MCF 10A (cell line): ENCODE results near the gene DCLK1. TPM values are rescaled to one million over a fixed set of nuclear protein-coding genes. Genes with fewer than 3 reads are reported as not detected.

ENCODE experiments used
- BruUV-seq: library from RNA; stranded (reverse); fragments of 400-500 nt; replicated peaks from 2 replicates; lab custom pipeline; 2021; lab: Mats Ljungman, UMichigan
- CTCF ChIA-PET: fragments of 300-600 bp; sonication (Branson Sonifier 250); formaldehyde crosslinking; extraction: SDS; loops from one replicate; lab custom pipeline; 2021; ENCODE audit warnings: antibody characterized with exemption, inconsistent platforms; lab: Yijun Ruan, JAX
- POLR2A ChIA-PET: fragments of 300-600, 350-650 bp; sonication (Branson Sonifier 250); formaldehyde crosslinking; extraction: SDS; loops from one replicate; lab custom pipeline; 2020; ENCODE audit warnings: antibody characterized with exemption, inconsistent platforms; lab: Yijun Ruan, JAX
- DNase-seq: peaks from one replicate; pipeline ENCODE4 v3.0.0-alpha.2; 2018; ENCODE audit not compliant: unreplicated experiment
- H3K27ac Mint-ChIP-seq: one replicate; pipeline ENCODE4 v1.8.0; 2022; ENCODE audit warnings: mild to moderate bottlenecking, low read depth, mixed read lengths; ENCODE audit not compliant: unreplicated experiment
- H3K27me3 Mint-ChIP-seq: one replicate; pipeline ENCODE4 v1.8.0; 2022; ENCODE audit warnings: mixed read lengths; ENCODE audit not compliant: insufficient read depth, unreplicated experiment
- H3K36me3 Mint-ChIP-seq: one replicate; pipeline ENCODE4 v1.8.0; 2022; ENCODE audit warnings: mild to moderate bottlenecking, moderate library complexity, mixed read lengths; ENCODE audit not compliant: insufficient read depth, unreplicated experiment
- H3K4me1 Mint-ChIP-seq: one replicate; pipeline ENCODE4 v1.8.0; 2022; ENCODE audit warnings: mixed read lengths; ENCODE audit not compliant: insufficient read depth, unreplicated experiment
- H3K4me3 Mint-ChIP-seq: one replicate; pipeline ENCODE4 v1.8.0; 2022; ENCODE audit warnings: mild to moderate bottlenecking, moderate library complexity, mixed read lengths; ENCODE audit not compliant: unreplicated experiment
- H3K9me3 Mint-ChIP-seq: one replicate; pipeline ENCODE4 v1.8.0; 2022; ENCODE audit warnings: mixed read lengths; ENCODE audit not compliant: unreplicated experiment
- CTCF ChIP-seq: fragments of 200-600 bp; IDR thresholded peaks from one replicate; pipeline ENCODE4 v1.8.0; 2022; ENCODE audit warnings: antibody characterized with exemption, mild to moderate bottlenecking; ENCODE audit not compliant: unreplicated experiment
- intact Hi-C: fragments of 100-400 bp; cut with micrococcal nuclease; formaldehyde crosslinking; loops from 2 replicates; pipeline ENCODE4 v1.14.1; 2022
- total RNA-seq: library from RNA; stranded (reverse); gene quantifications from 2 replicates; pipeline ENCODE4 v1.2.3, GENCODE V29; 2022

Gene DCLK1
- total RNA-seq, 1 experiment from 2014 or later: 0.44 TPM

- H3K36me3 Mint-ChIP-seq: no peaks in the 10 kb centered on the region
- intact Hi-C loops: no loop called here
- ChIA-PET CTCF (interaction anchor here (0.6 to 1.4 kb wide), 2 partner anchors 27 to 780 kb away, joined by 3 read pairs; no protein-coding TSS in a partner anchor), POLR2A (no interaction called here)
- no TSS peak for BruUV-seq
- peak; percentile 60 for DNase-seq
- H3K27me3 Mint-ChIP-seq: no peaks in the 10 kb centered on the region
- H3K9me3 Mint-ChIP-seq: no peaks in the 10 kb centered on the region
- no peak for TF ChIP-seq CTCF
- no peak overlapping the region for H3K4me3 Mint-ChIP-seq
- H3K27ac Mint-ChIP-seq: no peak overlapping the region
- H3K4me1 Mint-ChIP-seq: no peaks in the 10 kb centered on the region
These were observed 124.8 kb downstream of the DCLK1 start for GRCh38 chr13:36006347-36006746.

- ChIA-PET CTCF (no interaction called here), POLR2A (no interaction called here)
- no peak for TF ChIP-seq CTCF
- H3K27me3 Mint-ChIP-seq: no peaks in the 10 kb centered on the region
- BruUV-seq: no TSS peak
- no peaks in the 10 kb centered on the region for H3K4me1 Mint-ChIP-seq
- H3K27ac Mint-ChIP-seq: no peak overlapping the region
- DNase-seq: no peak
- H3K36me3 Mint-ChIP-seq: no peaks in the 10 kb centered on the region
- H3K4me3 Mint-ChIP-seq: no peak overlapping the region
- peaks cover 7% of the 10 kb centered on the region for H3K9me3 Mint-ChIP-seq
- intact Hi-C loops: no loop called here
These were observed 129.6 kb downstream of the DCLK1 start for GRCh38 chr13:36001561-36001960.

GRCh38 chr13:36000028-36000427, 131.2 kb downstream of the DCLK1 start:
- Mint-ChIP-seq H3K4me1 (peaks cover 6% of the 10 kb centered on the region), H3K27ac (no peak overlapping the region), H3K27me3 (no peaks in the 10 kb centered on the region), H3K9me3 (peaks cover 7% of the 10 kb centered on the region), H3K4me3 (no peak overlapping the region), H3K36me3 (no peaks in the 10 kb centered on the region)
- intact Hi-C loops: no loop called here
- no peak for TF ChIP-seq CTCF
- ChIA-PET POLR2A (no interaction called here), CTCF (interaction anchor here (0.7 kb wide), 1 partner anchor 1129 kb away, joined by 3 read pairs; no protein-coding TSS in a partner anchor)
- BruUV-seq: no TSS peak
- no peak for DNase-seq

GRCh38 chr13:35996360-35996759, 134.8 kb downstream of the DCLK1 start:
- ChIA-PET POLR2A (no interaction called here), CTCF (interaction anchor here (0.7 kb wide), 1 partner anchor 279 kb away, joined by 3 read pairs; no protein-coding TSS in a partner anchor)
- Mint-ChIP-seq H3K27ac (no peak overlapping the region), H3K4me1 (peaks cover 31% of the 10 kb centered on the region), H3K4me3 (no peak overlapping the region), H3K36me3 (no peaks in the 10 kb centered on the region), H3K9me3 (peaks cover 7% of the 10 kb centered on the region), H3K27me3 (no peaks in the 10 kb centered on the region)
- intact Hi-C loops: loop anchor here (5.0 kb wide), 1 partner anchor 41 kb away; no protein-coding TSS in a partner anchor
- no TSS peak for BruUV-seq
- DNase-seq: no peak
- TF ChIP-seq CTCF: no peak
